GM23248 (cell line): ENCODE measurements around the gene CHIT1. TPM values are rescaled to one million over a fixed set of nuclear protein-coding genes. Genes with fewer than 3 reads are reported as not detected.
A peak's percentile ranks its signal among the peaks of the same experiment; 100 is the strongest.

Experiments used
- DNase-seq: peaks from one replicate; pipeline ENCODE4 v3.0.0-alpha.2; 2015
- H2AFZ ChIP-seq: fragments of 200-600 bp; sonication (generic); 2 replicates; pipeline ENCODE4 v1.6.1; 2016; ENCODE audit warnings: antibody characterized with exemption
- H3F3A ChIP-seq: fragments of 200-600 bp; sonication (generic); 2 replicates; pipeline ENCODE4 v1.6.1; 2016; ENCODE audit warnings: mild to moderate bottlenecking, antibody characterized with exemption, mixed run types; ENCODE audit not compliant: insufficient read depth
- H3K27ac ChIP-seq: fragments of 200-600 bp; sonication (generic); 2 replicates; pipeline ENCODE4 v1.5.1; 2016; ENCODE audit warnings: mild to moderate bottlenecking
- H3K27me3 ChIP-seq: fragments of 200-600 bp; sonication (generic); replicated peaks from 2 replicates; pipeline ENCODE4 v1.6.1; 2016; ENCODE audit warnings: mild to moderate bottlenecking; ENCODE audit not compliant: insufficient read depth
- H3K36me3 ChIP-seq: fragments of 200-600 bp; sonication (generic); 2 replicates; pipeline ENCODE4 v1.6.1; 2016; ENCODE audit warnings: low read depth, mild to moderate bottlenecking
- H3K4me1 ChIP-seq: fragments of 200-600 bp; sonication (generic); 2 replicates; pipeline ENCODE4 v1.6.1; 2016; ENCODE audit warnings: mild to moderate bottlenecking; ENCODE audit not compliant: insufficient read depth
- H3K4me2 ChIP-seq: fragments of 200-600 bp; sonication (generic); one replicate; pipeline ENCODE4 v1.6.1; 2016; ENCODE audit warnings: mild to moderate bottlenecking; ENCODE audit not compliant: unreplicated experiment
- H3K4me3 ChIP-seq: fragments of 200-600 bp; sonication (generic); 2 replicates; pipeline ENCODE4 v1.5.1; 2016; ENCODE audit warnings: mild to moderate bottlenecking
- H3K79me2 ChIP-seq: fragments of 200-600 bp; sonication (generic); 2 replicates; pipeline ENCODE4 v1.6.1; 2016; ENCODE audit warnings: mild to moderate bottlenecking; ENCODE audit not compliant: insufficient read depth
- H3K9ac ChIP-seq: fragments of 200-600 bp; sonication (generic); 2 replicates; pipeline ENCODE4 v1.6.1; 2016; ENCODE audit warnings: mild to moderate bottlenecking
- H3K9me2 ChIP-seq: fragments of 200-600 bp; sonication (generic); 2 replicates; pipeline ENCODE4 v1.6.1; 2016; ENCODE audit warnings: mixed run types, mild to moderate bottlenecking, moderate library complexity; ENCODE audit not compliant: insufficient read depth
- H3K9me3 ChIP-seq: fragments of 200-600 bp; sonication (generic); one replicate; pipeline ENCODE4 v1.6.1; 2017; ENCODE audit warnings: low read depth
- H4K20me1 ChIP-seq: fragments of 200-600 bp; sonication (generic); 2 replicates; pipeline ENCODE4 v1.6.0; 2016; ENCODE audit not compliant: insufficient read depth
- EZH2 ChIP-seq: fragments of 200-600 bp; sonication (generic); IDR thresholded peaks from 2 replicates; pipeline ENCODE4 v1.6.1; 2018; ENCODE audit warnings: antibody characterized with exemption, mild to moderate bottlenecking; ENCODE audit not compliant: insufficient read depth, poor library complexity, severe bottlenecking
- EZH2phosphoT487 ChIP-seq: fragments of 200-600 bp; sonication (generic); IDR thresholded peaks from 2 replicates; pipeline ENCODE4 v1.6.1; 2018; ENCODE audit warnings: antibody characterized with exemption, moderate library complexity, mild to moderate bottlenecking, low read depth; ENCODE audit not compliant: insufficient read depth
- WGBS, 2 experiments: methylation state at CpG; one replicate each; pipeline ENCODE4 v1.1.6; 2015 to 2017; ENCODE audit warnings: low lambda C conversion rate in 2 of 2, low coverage in 1 of 2; ENCODE audit errors: missing lambda C conversion rate in 2 of 2; 5-methylcytosine and 5-hydroxymethylcytosine counted together
- in situ Hi-C: fragments of 300-500 bp; cut with MboI; formaldehyde crosslinking; loops from 2 replicates; pipeline ENCODE4 v1.15.0; 2020
- polyA plus RNA-seq: library from polyadenylated mRNA; unstranded; fragments of >200 nt; fragmentation: Nextera tagmentation; extraction: Ambion mirVana; gene quantifications from 2 replicates; pipeline ENCODE4 v1.2.1, GENCODE V29; 2016
- total RNA-seq: library from RNA; depleted of rRNA; stranded (reverse); fragments of >200 nt; shearing (Covaris generic); gene quantifications from 2 replicates; pipeline ENCODE4 v1.2.3, GENCODE V29; 2014

The CHIT1 gene
- total and polyA plus RNA-seq, 2 experiments from 2014 or later: not detected

- Histone ChIP-seq H3K27ac (no peak overlapping the region), H3K4me3 (no peak overlapping the region), H2AFZ (0 out of 2 replicates have a peak overlapping the region, but pooled peaks have one; percentile 15), H3K9ac (no peak overlapping the region), H3K36me3 (no peaks in the 10 kb centered on the region), H3K9me3 (no peaks in the 10 kb centered on the region), H3F3A (0 out of 2 replicates have a peak, but pooled peaks cover 7% of the 10 kb centered on the region), H3K9me2 (no peaks in the 10 kb centered on the region), H4K20me1 (no peaks in the 10 kb centered on the region), H3K4me2 (peak overlapping the region; percentile 30), H3K4me1 (peaks cover 4% of the 10 kb centered on the region; the same call in 1 of the 2 replicates), H3K27me3 (no peaks in the 10 kb centered on the region), H3K79me2 (no peaks in the 10 kb centered on the region)
- no peak for TF ChIP-seq EZH2
- no peak for TF ChIP-seq EZH2phosphoT487
- in situ Hi-C loops: loop anchor here (10.0 kb wide), 1 partner anchor 211 kb away; no protein-coding TSS in a partner anchor
- peak; percentile 89 for DNase-seq
- WGBS, 2 experiments: 20% methylated on average over 32 of the region's 32 CpGs
Measured at GRCh38 chr1:203273206-203273868, 43.9 kb upstream of the CHIT1 start.

- H3K4me2 ChIP-seq: no peak overlapping the region
Measured at GRCh38 chr1:203272633-203273205, 43.2 kb upstream of the CHIT1 start.

GRCh38 chr1:203271962-203272632 is 42.6 kb upstream of the CHIT1 start:
- Histone ChIP-seq H3F3A (0 out of 2 replicates have a peak, but pooled peaks cover 7% of the 10 kb centered on the region), H3K36me3 (no peaks in the 10 kb centered on the region), H2AFZ (no peak overlapping the region), H3K9ac (no peak overlapping the region), H4K20me1 (no peaks in the 10 kb centered on the region), H3K27me3 (no peaks in the 10 kb centered on the region), H3K4me1 (no peaks in the 10 kb centered on the region), H3K4me3 (no peak overlapping the region), H3K9me3 (no peaks in the 10 kb centered on the region), H3K79me2 (no peaks in the 10 kb centered on the region), H3K4me2 (no peak overlapping the region), H3K27ac (no peak overlapping the region), H3K9me2 (no peaks in the 10 kb centered on the region)
- 34 to 45% methylated on average over 6 of the region's 6 CpGs for WGBS, 2 experiments
- no peak for DNase-seq
- in situ Hi-C loops: loop anchor here (10.0 kb wide), 1 partner anchor 213 kb away; no protein-coding TSS in a partner anchor
- TF ChIP-seq EZH2: no peak
- TF ChIP-seq EZH2phosphoT487: no peak

More at GRCh38 chr1:203272633-203273205, 43.2 kb upstream of the CHIT1 start:
- 0 out of 2 replicates have a peak overlapping the region, but pooled peaks have one; percentile 15 for H2AFZ ChIP-seq
- H3K4me3 ChIP-seq: no peak overlapping the region
- no peaks in the 10 kb centered on the region for H3K27me3 ChIP-seq
- in situ Hi-C loops: loop anchor here (10.0 kb wide), 1 partner anchor 212 kb away; no protein-coding TSS in a partner anchor
- no peaks in the 10 kb centered on the region for H4K20me1 ChIP-seq
- TF ChIP-seq EZH2 (no peak), EZH2phosphoT487 (no peak)
- WGBS, 2 experiments: 17 to 22% methylated on average over 17 of the region's 17 CpGs
- no peaks in the 10 kb centered on the region for H3K9me3 ChIP-seq
- no peaks in the 10 kb centered on the region for H3K9me2 ChIP-seq
- no peak overlapping the region for H3K27ac ChIP-seq
- H3K36me3 ChIP-seq: no peaks in the 10 kb centered on the region
- H3K79me2 ChIP-seq: no peaks in the 10 kb centered on the region
- no peak overlapping the region for H3K9ac ChIP-seq
- no peaks in the 10 kb centered on the region for H3K4me1 ChIP-seq
- DNase-seq: no peak
- H3F3A ChIP-seq: 0 out of 2 replicates have a peak, but pooled peaks cover 7% of the 10 kb centered on the region

- 41 to 44% methylated on average over 8 of the region's 8 CpGs for WGBS, 2 experiments
- Histone ChIP-seq H3F3A (0 out of 2 replicates have a peak, but pooled peaks cover 7% of the 10 kb centered on the region), H3K27ac (no peak overlapping the region), H3K4me2 (no peak overlapping the region), H3K27me3 (no peaks in the 10 kb centered on the region), H3K9me3 (no peaks in the 10 kb centered on the region), H4K20me1 (no peaks in the 10 kb centered on the region), H2AFZ (peak overlapping the region; percentile 15), H3K79me2 (no peaks in the 10 kb centered on the region), H3K4me1 (no peaks in the 10 kb centered on the region), H3K9me2 (no peaks in the 10 kb centered on the region), H3K9ac (no peak overlapping the region), H3K36me3 (no peaks in the 10 kb centered on the region), H3K4me3 (no peak overlapping the region)
- DNase-seq: peak; percentile 68
- TF ChIP-seq EZH2: no peak
- in situ Hi-C loops: loop anchor here (10.0 kb wide), 1 partner anchor 214 kb away; no protein-coding TSS in a partner anchor
Measured at GRCh38 chr1:203271018-203271743, 41.7 kb upstream of the CHIT1 start.
